ENCODE data around the gene AOC3. TPM values are rescaled to one million over a fixed set of nuclear protein-coding genes. Genes with fewer than 3 reads are reported as not detected.
"Not testable (repeated sequence)": the region's sequence is repeated elsewhere in the genome, so short reads cannot be mapped to it uniquely, and the experiment has no call there.

The AOC3 gene
- total and polyA plus RNA-seq, 2 of the 8 experiments (the other 6 are each of a cell fraction or from before 2014, with no cell fraction given) = 2.5 to 2.7 TPM

DNA sequence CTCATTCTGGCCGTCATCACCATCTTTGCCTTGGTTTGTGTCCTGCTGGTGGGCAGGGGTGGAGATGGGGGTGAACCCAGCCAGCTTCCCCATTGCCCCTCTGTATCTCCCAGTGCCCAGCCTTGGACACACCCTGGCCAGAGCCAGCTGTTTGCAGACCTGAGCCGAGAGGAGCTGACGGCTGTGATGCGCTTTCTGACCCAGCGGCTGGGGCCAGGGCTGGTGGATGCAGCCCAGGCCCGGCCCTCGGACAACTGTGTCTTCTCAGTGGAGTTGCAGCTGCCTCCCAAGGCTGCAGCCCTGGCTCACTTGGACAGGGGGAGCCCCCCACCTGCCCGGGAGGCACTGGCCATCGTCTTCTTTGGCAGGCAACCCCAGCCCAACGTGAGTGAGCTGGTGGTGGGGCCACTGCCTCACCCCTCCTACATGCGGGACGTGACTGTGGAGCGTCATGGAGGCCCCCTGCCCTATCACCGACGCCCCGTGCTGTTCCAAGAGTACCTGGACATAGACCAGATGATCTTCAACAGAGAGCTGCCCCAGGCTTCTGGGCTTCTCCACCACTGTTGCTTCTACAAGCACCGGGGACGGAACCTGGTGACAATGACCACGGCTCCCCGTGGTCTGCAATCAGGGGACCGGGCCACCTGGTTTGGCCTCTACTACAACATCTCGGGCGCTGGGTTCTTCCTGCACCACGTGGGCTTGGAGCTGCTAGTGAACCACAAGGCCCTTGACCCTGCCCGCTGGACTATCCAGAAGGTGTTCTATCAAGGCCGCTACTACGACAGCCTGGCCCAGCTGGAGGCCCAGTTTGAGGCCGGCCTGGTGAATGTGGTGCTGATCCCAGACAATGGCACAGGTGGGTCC lies 607 bp downstream of the AOC3 start:
- H3K27ac ChIP-seq (ENCODE audit: low read depth, low read length); H4K91ac ChIP-seq (replicated peaks; ENCODE audit: insufficient read length, low read length); H3K4me2 ChIP-seq (ENCODE audit: insufficient read depth in 1 of 2, low read depth in 2 of 2, low read length in 2 of 2); FAIRE-seq; H2AK5ac ChIP-seq (ENCODE audit: low read depth, low read length); H3K27me3 ChIP-seq (replicated peaks in 1 of 4; ENCODE audit: control insufficient read depth in 3 of 4, extremely low read depth in 1 of 4, insufficient read depth in 3 of 4, low read length in 3 of 4); H3K23ac ChIP-seq (ENCODE audit: insufficient read length); H3K9me3 ChIP-seq (ENCODE audit: insufficient read depth in 2 of 2, low read depth in 1 of 2, low read length in 1 of 2); DNase-seq (ENCODE audit: low read depth in 1 of 2, low spot score in 2 of 2); H3K4ac ChIP-seq (replicated peaks; ENCODE audit: insufficient read length, low read depth, low read length); H3K36me3 ChIP-seq (ENCODE audit: control insufficient read depth in 2 of 4, insufficient read depth in 4 of 4, low read length in 3 of 4); H3K9ac ChIP-seq (replicated peaks in 1 of 4; ENCODE audit: extremely low read depth in 1 of 4, low read depth in 3 of 4, low read length in 3 of 4); H3K56ac ChIP-seq (replicated peaks; ENCODE audit: insufficient read length, low read depth, low read length); H2BK5ac ChIP-seq (ENCODE audit: low read depth, low read length); H2BK120ac ChIP-seq (replicated peaks; ENCODE audit: low read depth, low read length); H3K79me1 ChIP-seq (ENCODE audit: low read depth, low read length); H4K20me1 ChIP-seq (replicated peaks in 1 of 2; ENCODE audit: control insufficient read depth in 1 of 2, insufficient read depth in 2 of 2, low read length in 2 of 2); H3K23me2 ChIP-seq (ENCODE audit: low read depth, low read length); H3K14ac ChIP-seq (ENCODE audit: insufficient read length); H4K8ac ChIP-seq (ENCODE audit: extremely low read depth, insufficient read depth, low read length); H2BK12ac ChIP-seq (ENCODE audit: low read depth, low read length); H2BK15ac ChIP-seq (ENCODE audit: low read length); H3K4me1 ChIP-seq (replicated peaks in 1 of 4; ENCODE audit: control insufficient read depth in 3 of 4, insufficient read depth in 4 of 4, low read length in 3 of 4); H2AFZ ChIP-seq (ENCODE audit: low read length); H3K18ac ChIP-seq (ENCODE audit: extremely low read depth, low read length); H2BK20ac ChIP-seq (ENCODE audit: low read length); H3K79me2 ChIP-seq (ENCODE audit: control insufficient read depth in 1 of 2, insufficient read depth in 2 of 2, low read length in 2 of 2); H4K5ac ChIP-seq (ENCODE audit: insufficient read length, low read depth, low read length); H3K4me3 ChIP-seq (ENCODE audit: extremely low read depth in 1 of 4, insufficient read depth in 2 of 4, low read depth in 3 of 4, low read length in 4 of 4): not testable (repeated sequence)
- 94% methylated on average over 15 of the region's 28 CpGs; no CpG with 5 or more reads in 1 of the 2 experiments for WGBS, 2 experiments (ENCODE audit: extremely low coverage in 1 of 2, insufficient coverage in 1 of 2, insufficient read length in 1 of 2, insufficient replicate concordance in 2 of 2, low coverage in 1 of 2, low lambda C conversion rate in 2 of 2, missing lambda C conversion rate in 1 of 2)
- ChIA-PET CTCF (ENCODE audit: partially characterized antibody) (interaction anchor here (1.4 to 1.9 kb wide), 3 partner anchors 9 to 85 kb away, joined by 5 read pairs; no protein-coding TSS in a partner anchor), POLR2A (ENCODE audit: partially characterized antibody) (interaction anchor here (1.0 to 10.4 kb wide), 2 partner anchors 9 to 15 kb away, joined by 3 to 111 read pairs; partner anchors contain the start of gene PSME3)

All from H1 (cell line).